Stimulated activated CD8-positive, alpha-beta memory T cell treated with anti-CD3 and anti-CD28 coated beads, Interleukin-7, amount 100 ng/mL, for 24 hours (primary cell): Measurements from ENCODE around the gene PSMB11.
A peak's percentile ranks its signal among the peaks of the same experiment; 100 is the strongest.
"Not testable (repeated sequence)": the region's sequence is repeated elsewhere in the genome, so short reads cannot be mapped to it uniquely, and the experiment has no call there.

Source experiments
- DNase-seq: peaks from one replicate; pipeline ENCODE4 v3.0.0-alpha.2; 2020; ENCODE audit warnings: low read depth

PSMB11 gene

GRCh38 chr14:23042162-23042965 lies at the start of gene PSMB11:
Gene PSMB11, plus strand, starts transcription at chr14:23042212. Its CDS starts 14 bp downstream, at chr14:23042226.
- DNase-seq = no peak

- DNase-seq = no peak
These were observed 48.5 kb upstream of the PSMB11 start for GRCh38 chr14:22993517-22993916.

GRCh38 chr14:22994762-22995275 lies 47.2 kb upstream of the PSMB11 start:
- no peak for DNase-seq

GRCh38 chr14:22995889-22996625 lies 46.0 kb upstream of the PSMB11 start:
- DNase-seq = no peak

GRCh38 chr14:22996768-22997654 lies 45.0 kb upstream of the PSMB11 start:
- no peak for DNase-seq

GRCh38 chr14:22997676-22998323 lies 44.2 kb upstream of the PSMB11 start:
- no peak for DNase-seq

- no peak for DNase-seq
These were observed 43.5 kb upstream of the PSMB11 start for GRCh38 chr14:22998329-22999012.

- DNase-seq = no peak
These were observed 41.2 kb upstream of the PSMB11 start for GRCh38 chr14:23000860-23001259.

GRCh38 chr14:23002592-23002991 lies 39.4 kb upstream of the PSMB11 start:
- no peak for DNase-seq

- DNase-seq = not testable (repeated sequence)
These were observed 37.7 kb upstream of the PSMB11 start for GRCh38 chr14:23004274-23004673.

GRCh38 chr14:23005451-23006187 lies 36.4 kb upstream of the PSMB11 start:
- no peak for DNase-seq

GRCh38 chr14:23006188-23006534 lies 35.9 kb upstream of the PSMB11 start:
- DNase-seq = no peak

- peak; percentile 84 for DNase-seq
These were observed 35.2 kb upstream of the PSMB11 start for GRCh38 chr14:23006544-23007419.

GRCh38 chr14:23008831-23009230 lies 33.2 kb upstream of the PSMB11 start:
- no peak for DNase-seq

GRCh38 chr14:23009483-23009938 lies 32.5 kb upstream of the PSMB11 start:
- no peak for DNase-seq

- peak; percentile 63 for DNase-seq
These were observed 31.9 kb upstream of the PSMB11 start, which contains the start of gene C14orf93 for GRCh38 chr14:23009939-23010726. Gene C14orf93, minus strand, starts transcription at chr14:23010143. Its CDS starts 11,120 bp downstream, at chr14:22999023.

GRCh38 chr14:23013054-23013748 lies 28.8 kb upstream of the PSMB11 start:
- DNase-seq = no peak

GRCh38 chr14:23013749-23014054 lies 28.3 kb upstream of the PSMB11 start:
- not testable (repeated sequence) for DNase-seq
